Kidney (tissue), 14 donors: ENCODE data around the gene HAUS8. TPM values are rescaled to one million over a fixed set of nuclear protein-coding genes. Genes with fewer than 3 reads are reported as not detected.

Source experiments
- DNase-seq, 5 donors: peaks; one replicate each; pipeline ENCODE4 v3.0.0-alpha.2; 2013 to 2020
- FAIRE-seq: peaks from 2 replicates; lab custom pipeline; 2012; peaks lifted over from hg19 to GRCh38; lab: Jason Lieb, UNC
- H3K27ac ChIP-seq, 2 donors: one replicate each; pipeline ENCODE4 v1.7.0; 2013; ENCODE audit warnings: low read depth in 2 of 2, low read length in 2 of 2, inconsistent platforms in 1 of 2
- H3K27me3 ChIP-seq: one replicate; pipeline ENCODE4 v1.7.1; 2013; ENCODE audit warnings: low read length, inconsistent platforms; ENCODE audit not compliant: control insufficient read depth, insufficient read depth
- H3K36me3 ChIP-seq, 3 donors: one replicate each; pipeline versions ENCODE4 v1.7.0 to v1.7.1; 2013; ENCODE audit warnings: low read length in 3 of 3, control low read depth in 1 of 3, inconsistent platforms in 1 of 3; ENCODE audit not compliant: insufficient read depth in 3 of 3, control insufficient read depth in 2 of 3
- H3K4me1 ChIP-seq, 3 donors: one replicate each; pipeline versions ENCODE4 v1.7.0 to v1.7.1; 2013; ENCODE audit warnings: low read length in 3 of 3, inconsistent platforms in 1 of 3, low read depth in 1 of 3; ENCODE audit not compliant: control insufficient read depth in 2 of 3, insufficient read depth in 2 of 3
- H3K4me3 ChIP-seq, 3 donors: one replicate each; pipeline versions ENCODE4 v1.7.0 to v1.8.1; 2013; ENCODE audit warnings: low read length in 3 of 3, control low read depth in 1 of 3, inconsistent platforms in 1 of 3
- H3K9ac ChIP-seq, 3 donors: one replicate each; pipeline versions ENCODE4 v1.7.0 to v1.7.1; 2013; ENCODE audit warnings: low read length in 3 of 3, control low read depth in 1 of 3, inconsistent platforms in 1 of 3
- H3K9me3 ChIP-seq, 3 donors: one replicate each; pipeline versions ENCODE4 v1.7.0 to v1.7.1; 2013; ENCODE audit warnings: low read length in 3 of 3, control low read depth in 1 of 3, inconsistent platforms in 1 of 3; ENCODE audit not compliant: control insufficient read depth in 2 of 3, insufficient read depth in 1 of 3
- intact Hi-C: fragments of 100-400 bp; cut with DNase I; formaldehyde crosslinking; loops from one replicate; pipeline ENCODE4 v1.11.1; 2022
- polyA plus RNA-seq: library from polyadenylated mRNA; stranded (reverse); fragments of 350-450 nt; fragmentation: Illumina TruSeq; extraction: RNeasy Lipid Tissue Mini Kit (QIAGEN cat#74804); gene quantifications from one replicate; pipeline ENCODE4 v1.2.3, GENCODE V29; 2014; ENCODE audit warnings: low read depth, low replicate concordance; ENCODE audit not compliant: insufficient read depth
- total RNA-seq: library from RNA; stranded (reverse); fragmentation: NEBNext Ultra II Directional; extraction: Animal tissue kit (Norgen Biotek cat#: 25700); gene quantifications from one replicate; pipeline ENCODE4 v1.2.1, GENCODE V29; 2021
- TF ChIP-seq, protein P1 (sequence below): IDR thresholded peaks from 3 replicates; pipeline ENCODE4 v1.5.1; 2012; ENCODE audit warnings: mild to moderate bottlenecking, moderate library complexity, borderline replicate concordance; ENCODE audit not compliant: insufficient read depth; ENCODE audit errors: extremely low read depth
- donor health status: control.
- donor health status: control.
- donor health status: control.
- donor health status: control.
- donor health status: control.
- donor health status: DM: yes; HTN: yes; CAD: no.
- donor health status: Normal renal cell carcinoma (clear cell type).

HAUS8 gene
- total and polyA plus RNA-seq, 2 donors from 2014 or later = 5.2 to 6.9 TPM

DNA sequence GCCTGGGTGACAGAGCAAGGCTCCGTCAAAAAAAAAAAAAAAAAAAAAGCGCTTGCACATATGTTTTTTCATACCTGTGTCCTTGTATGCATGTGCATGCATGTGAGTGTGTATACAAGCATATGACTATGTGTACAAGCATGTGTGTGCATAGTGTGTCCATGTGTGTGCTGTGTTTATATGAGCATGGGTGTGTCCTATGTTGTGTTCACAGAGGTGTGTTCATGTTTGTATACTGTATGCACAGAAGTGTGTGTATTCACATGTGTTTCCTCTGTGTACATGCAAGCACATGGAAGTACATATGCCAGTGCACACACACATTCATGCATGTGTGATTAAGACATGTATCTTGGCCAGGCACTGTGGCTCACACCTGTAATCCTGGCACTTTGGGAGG, 17.4 kb upstream of the HAUS8 start:
- DNase-seq (no peak), FAIRE-seq (no peak)
- Histone ChIP-seq H3K9me3 (no peaks in the 10 kb centered on the region), H3K27ac (no peak overlapping the region), H3K36me3 (no peaks in the 10 kb centered on the region), H3K27me3 (no peaks in the 10 kb centered on the region), H3K4me1 (no peaks in the 10 kb centered on the region), H3K4me3 (no peak overlapping the region), H3K9ac (no peak overlapping the region)
- TF ChIP-seq, protein P1, sequence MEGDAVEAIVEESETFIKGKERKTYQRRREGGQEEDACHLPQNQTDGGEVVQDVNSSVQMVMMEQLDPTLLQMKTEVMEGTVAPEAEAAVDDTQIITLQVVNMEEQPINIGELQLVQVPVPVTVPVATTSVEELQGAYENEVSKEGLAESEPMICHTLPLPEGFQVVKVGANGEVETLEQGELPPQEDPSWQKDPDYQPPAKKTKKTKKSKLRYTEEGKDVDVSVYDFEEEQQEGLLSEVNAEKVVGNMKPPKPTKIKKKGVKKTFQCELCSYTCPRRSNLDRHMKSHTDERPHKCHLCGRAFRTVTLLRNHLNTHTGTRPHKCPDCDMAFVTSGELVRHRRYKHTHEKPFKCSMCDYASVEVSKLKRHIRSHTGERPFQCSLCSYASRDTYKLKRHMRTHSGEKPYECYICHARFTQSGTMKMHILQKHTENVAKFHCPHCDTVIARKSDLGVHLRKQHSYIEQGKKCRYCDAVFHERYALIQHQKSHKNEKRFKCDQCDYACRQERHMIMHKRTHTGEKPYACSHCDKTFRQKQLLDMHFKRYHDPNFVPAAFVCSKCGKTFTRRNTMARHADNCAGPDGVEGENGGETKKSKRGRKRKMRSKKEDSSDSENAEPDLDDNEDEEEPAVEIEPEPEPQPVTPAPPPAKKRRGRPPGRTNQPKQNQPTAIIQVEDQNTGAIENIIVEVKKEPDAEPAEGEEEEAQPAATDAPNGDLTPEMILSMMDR = no peak
- intact Hi-C loops = no loop called here

- DNase-seq (no peak), FAIRE-seq (no peak)
- H3K4me3 ChIP-seq = no peak overlapping the region
- no peaks in the 10 kb centered on the region for H3K9me3 ChIP-seq
- no peak overlapping the region for H3K9ac ChIP-seq
- H3K4me1 ChIP-seq = no peaks in the 10 kb centered on the region
- H3K27me3 ChIP-seq = no peaks in the 10 kb centered on the region
- H3K27ac ChIP-seq = no peak overlapping the region
- H3K36me3 ChIP-seq = no peaks in the 10 kb centered on the region
- intact Hi-C loops = no loop called here
- TF ChIP-seq, protein P1 = no peak
These were observed 16.6 kb upstream of the HAUS8 start for GRCh38 chr19:17091758-17092333.

DNA sequence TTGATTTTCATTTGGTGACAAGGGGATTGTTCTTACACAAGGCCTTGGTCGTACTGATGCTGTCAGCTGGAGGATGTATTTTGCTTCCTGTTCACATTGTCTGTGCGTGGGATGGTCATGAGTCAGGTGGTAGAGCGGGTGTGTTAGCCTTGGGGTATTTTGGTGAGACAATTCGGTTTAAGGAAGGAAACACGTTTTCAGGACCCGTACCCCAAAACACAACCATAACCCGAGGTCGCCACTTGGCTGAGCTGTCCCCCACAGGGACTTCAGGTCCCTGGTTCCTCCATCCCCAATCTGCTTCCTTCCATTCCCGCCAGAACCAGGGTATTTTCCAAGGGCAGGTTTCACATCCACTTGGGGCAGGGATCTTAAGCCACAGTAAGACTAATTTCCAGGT, 15.3 kb upstream of the HAUS8 start:
- H3K27ac ChIP-seq = no peak overlapping the region
- no peak for FAIRE-seq

More for the DNA sequence above, 15.3 kb upstream of the HAUS8 start:
- no peaks in the 10 kb centered on the region for H3K36me3 ChIP-seq
- H3K9me3 ChIP-seq = no peaks in the 10 kb centered on the region
- no peak overlapping the region for H3K9ac ChIP-seq
- intact Hi-C loops = no loop called here
- TF ChIP-seq, protein P1 = no peak
- DNase-seq = no peak
- no peaks in the 10 kb centered on the region for H3K4me1 ChIP-seq
- H3K27me3 ChIP-seq = no peaks in the 10 kb centered on the region
- no peak overlapping the region for H3K4me3 ChIP-seq
